ENCODE measurements around the gene RAB3IP. TPM values are rescaled to one million over a fixed set of nuclear protein-coding genes. Genes with fewer than 3 reads are reported as not detected.
A peak's percentile ranks its signal among the peaks of the same experiment; 100 is the strongest.

The RAB3IP gene, protein sequence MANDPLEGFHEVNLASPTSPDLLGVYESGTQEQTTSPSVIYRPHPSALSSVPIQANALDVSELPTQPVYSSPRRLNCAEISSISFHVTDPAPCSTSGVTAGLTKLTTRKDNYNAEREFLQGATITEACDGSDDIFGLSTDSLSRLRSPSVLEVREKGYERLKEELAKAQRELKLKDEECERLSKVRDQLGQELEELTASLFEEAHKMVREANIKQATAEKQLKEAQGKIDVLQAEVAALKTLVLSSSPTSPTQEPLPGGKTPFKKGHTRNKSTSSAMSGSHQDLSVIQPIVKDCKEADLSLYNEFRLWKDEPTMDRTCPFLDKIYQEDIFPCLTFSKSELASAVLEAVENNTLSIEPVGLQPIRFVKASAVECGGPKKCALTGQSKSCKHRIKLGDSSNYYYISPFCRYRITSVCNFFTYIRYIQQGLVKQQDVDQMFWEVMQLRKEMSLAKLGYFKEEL
- 7.9 TPM for polyA plus RNA-seq (2013, experiment 1 of 2; ENCODE audit: insufficient read length)
- 10.9 TPM for polyA plus RNA-seq (2013, experiment 2 of 2; ENCODE audit: insufficient read length)

DNA sequence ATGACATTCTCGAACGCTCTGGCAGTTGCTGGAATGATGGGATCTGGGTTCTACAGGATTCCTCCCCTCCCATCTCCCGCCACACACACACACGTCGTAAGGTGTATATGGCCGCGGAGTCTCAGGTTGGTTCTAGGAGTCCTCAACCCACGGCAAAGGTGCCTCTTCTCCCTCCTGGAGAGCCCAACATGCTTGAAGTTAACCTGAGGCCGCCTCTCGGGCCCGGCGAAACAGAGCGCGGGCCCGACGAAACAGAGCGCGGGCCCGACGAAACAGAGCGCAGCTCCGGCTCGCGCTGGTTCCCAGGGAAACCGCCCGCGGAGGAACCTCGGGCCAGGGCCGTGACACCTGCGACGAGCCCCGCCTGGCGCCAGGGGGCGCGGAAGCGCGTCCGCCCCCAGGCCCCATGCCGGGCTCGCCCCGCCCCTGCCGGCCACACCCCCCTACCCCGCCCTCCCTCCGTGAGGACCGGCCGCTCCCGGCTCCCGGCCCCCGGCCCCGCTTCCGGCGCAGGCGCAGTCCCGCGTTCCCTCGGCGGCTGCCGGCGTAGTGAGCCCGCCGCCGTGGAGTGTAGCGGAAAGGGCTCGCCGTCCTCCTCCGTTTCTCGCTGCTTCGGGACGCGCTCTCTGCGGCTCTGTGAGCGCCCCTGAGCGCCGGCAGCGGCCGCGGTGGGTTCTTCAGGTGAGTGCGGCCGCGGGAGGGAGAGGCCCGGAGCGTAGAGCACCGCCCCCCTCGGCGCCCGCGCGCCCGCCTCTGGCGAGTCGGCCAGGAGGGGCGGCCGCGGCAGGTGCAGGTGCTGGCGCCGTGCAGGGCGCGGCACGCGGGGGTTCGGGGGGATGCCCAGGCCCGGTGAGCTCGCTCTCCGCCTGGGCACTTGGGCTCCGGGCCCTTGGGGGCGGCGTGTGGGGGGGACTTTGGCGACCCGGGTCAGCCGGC is at the start of gene RAB3IP:
TSS of gene RAB3IP (plus strand) at position 510 of the 936 bp plus-strand sequence. CDS start 16,549 bp downstream, outside the sequence.
- DNase-seq = peak; percentile 83

- DNase-seq = no peak
These were observed 49.0 kb upstream of the RAB3IP start for GRCh38 chr12:69689638-69690037.

- no peak for DNase-seq
These were observed 44.5 kb upstream of the RAB3IP start for GRCh38 chr12:69694123-69694522.

- no peak for DNase-seq
These were observed 40.6 kb upstream of the RAB3IP start for GRCh38 chr12:69698054-69698453.

GRCh38 chr12:69698769-69699540 is 39.7 kb upstream of the RAB3IP start, which contains the start of gene BEST3:
BEST3 (minus strand) TSS chr12:69699303; CDS start chr12:69697798, 1,505 bp downstream.
- no peak for DNase-seq

DNA sequence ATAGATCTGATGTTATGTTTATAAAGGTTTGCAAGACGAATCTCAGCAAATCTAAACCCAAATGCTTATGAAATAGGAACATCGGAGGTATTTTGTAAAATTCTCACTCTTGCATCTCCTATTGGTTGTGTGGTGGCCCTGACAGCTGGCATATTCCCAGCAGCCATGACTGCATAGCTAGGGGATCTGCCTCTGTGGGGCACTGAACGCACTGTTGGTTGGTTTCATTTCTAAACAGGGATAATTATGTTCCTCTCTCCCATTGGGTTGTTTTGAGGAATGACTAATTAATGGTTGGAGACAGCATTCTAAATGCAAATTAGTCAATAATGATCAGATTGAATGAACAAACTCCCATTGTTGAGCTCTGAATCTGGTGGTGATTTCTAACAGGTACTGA is 36.8 kb upstream of the RAB3IP start:
- DNase-seq = no peak

DNA sequence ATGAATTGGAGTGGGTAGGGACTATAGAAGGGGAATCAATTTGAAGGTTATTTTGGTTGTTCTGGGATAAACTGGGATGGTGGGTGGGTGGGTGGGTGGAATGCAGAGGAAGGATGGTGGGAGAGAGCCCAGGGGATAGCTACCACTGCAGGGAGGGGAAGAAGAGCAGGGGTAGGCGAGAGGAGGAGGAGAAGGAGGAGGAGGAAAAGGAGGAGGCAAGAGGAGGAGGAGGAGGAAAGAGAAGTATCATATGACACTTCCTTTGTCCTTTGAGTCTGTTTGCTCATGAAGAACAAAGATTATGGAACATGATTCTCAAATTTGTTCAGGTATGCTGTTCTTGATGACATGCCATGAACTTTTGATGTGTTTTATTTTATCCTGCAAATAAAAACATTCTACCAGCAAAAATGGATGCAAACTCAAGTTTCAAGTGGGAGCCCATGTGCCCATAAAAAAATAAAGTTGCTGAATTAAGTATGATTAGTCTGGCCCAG is 35.5 kb upstream of the RAB3IP start:
- DNase-seq = no peak

- DNase-seq = no peak
These were observed 34.3 kb upstream of the RAB3IP start for GRCh38 chr12:69704357-69704756.

GRCh38 chr12:69708649-69709048 is 30.0 kb upstream of the RAB3IP start:
- no peak for DNase-seq

- no peak for DNase-seq
These were observed 25.8 kb upstream of the RAB3IP start for GRCh38 chr12:69712826-69713225.

GRCh38 chr12:69714542-69714941 is 24.1 kb upstream of the RAB3IP start:
- no peak for DNase-seq

GRCh38 chr12:69719336-69720316 is 19.0 kb upstream of the RAB3IP start:
- DNase-seq = no peak

DNA sequence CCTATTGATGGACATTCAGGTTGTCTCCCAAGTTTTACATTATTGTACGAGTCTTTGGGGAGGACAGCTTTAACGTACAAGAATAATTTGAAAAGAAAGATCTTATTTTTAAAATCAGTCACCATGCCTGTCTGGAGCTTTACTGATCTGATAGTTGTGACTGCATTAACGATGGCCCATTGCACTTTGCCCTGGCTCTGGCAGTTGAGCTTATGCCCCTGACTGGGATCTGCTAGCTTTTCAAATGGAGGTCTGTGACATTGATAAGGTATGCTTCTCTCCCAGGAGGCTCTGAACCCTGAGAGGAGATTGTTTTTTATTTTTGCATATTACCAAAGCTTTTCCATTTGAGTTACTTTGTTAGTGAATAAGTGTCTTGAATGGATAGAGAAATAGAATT is 17.9 kb upstream of the RAB3IP start:
- no peak for DNase-seq

GRCh38 chr12:69726922-69727321 is 11.7 kb upstream of the RAB3IP start:
- DNase-seq = peak; percentile 23

GRCh38 chr12:69732088-69732487 is 6.6 kb upstream of the RAB3IP start:
- peak; percentile 27 for DNase-seq

GRCh38 chr12:69733638-69734037 is 5.0 kb upstream of the RAB3IP start:
- DNase-seq = no peak

DNA sequence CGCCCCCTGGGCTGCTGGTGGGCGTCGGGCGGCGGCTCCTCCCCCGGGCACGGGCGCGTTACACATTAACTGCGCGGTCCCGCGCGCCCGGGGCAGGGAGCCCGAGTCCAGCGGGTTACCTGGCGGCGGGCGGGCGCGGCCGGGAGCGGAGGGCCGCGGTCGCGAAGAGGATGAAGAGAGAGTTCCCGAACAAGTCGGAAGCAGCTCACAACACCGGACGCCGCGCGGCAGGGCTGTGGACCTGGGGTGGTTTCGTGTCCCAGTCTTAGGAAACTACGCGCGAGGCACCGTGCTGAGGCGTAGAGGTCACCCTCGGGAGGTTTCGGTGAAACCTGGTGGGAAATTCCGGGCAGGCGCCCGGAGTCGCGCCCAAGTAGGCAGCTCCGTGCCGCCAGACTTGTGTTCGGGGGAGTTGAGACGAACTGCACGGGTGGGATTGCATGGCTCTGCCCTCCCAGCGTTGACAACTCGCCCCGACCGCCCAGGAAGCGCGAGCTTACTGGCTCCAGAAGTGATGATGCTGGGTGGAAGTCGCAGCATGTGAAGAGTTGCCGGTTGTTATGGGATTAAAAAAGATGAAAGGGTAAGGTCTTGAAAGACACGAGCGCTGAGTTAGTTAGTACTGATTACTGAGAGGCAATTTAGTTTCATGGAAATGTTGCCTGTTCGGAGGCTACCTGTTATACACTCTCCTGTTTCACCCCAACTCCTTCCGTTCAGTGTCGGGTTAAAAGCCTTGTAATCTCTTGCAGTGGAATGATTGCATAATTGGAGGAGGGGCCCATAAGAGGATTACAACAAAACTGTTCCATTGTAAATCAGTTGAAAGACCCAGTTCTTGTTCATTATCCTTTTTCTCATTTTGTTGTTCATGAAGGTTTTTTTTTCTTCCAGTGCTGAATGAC is 879 bp downstream of the RAB3IP start:
- peak; percentile 31 for DNase-seq

DNA sequence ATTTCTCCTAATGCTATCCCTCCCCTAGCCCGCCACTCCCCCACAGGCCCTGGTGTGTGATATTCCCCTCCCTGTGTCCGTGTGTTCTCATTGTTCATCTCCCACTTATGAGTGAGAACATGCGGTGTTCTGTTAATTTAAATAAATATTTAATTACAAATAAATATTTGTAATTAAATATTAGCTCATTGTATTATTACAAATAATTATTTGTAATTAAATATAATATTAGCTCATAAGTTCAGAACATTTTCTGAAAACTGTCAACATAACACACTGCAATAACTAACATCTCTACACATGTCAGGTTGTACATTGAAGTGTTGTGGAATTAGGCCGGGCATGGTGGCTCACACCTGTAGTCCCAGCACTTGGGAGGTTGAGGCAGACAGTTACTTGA is 5.4 kb downstream of the RAB3IP start:
- DNase-seq = no peak

- DNase-seq = no peak
These were observed 12.8 kb downstream of the RAB3IP start for GRCh38 chr12:69751476-69751875.

DNA sequence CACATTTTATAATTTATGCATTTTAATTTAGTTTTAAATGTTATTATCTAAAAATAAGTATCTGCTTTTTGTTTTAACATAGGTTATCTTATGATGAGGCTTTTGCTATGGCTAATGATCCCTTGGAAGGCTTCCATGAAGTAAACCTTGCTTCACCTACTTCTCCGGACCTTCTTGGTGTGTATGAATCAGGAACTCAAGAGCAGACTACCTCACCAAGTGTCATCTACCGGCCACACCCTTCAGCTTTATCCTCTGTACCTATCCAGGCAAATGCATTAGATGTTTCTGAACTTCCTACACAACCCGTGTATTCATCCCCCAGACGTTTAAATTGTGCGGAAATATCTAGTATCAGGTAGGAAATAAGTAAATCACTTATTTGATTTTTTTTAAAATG is 16.6 kb downstream of the RAB3IP start:
- DNase-seq = no peak
